ENCODE data around the gene NEURL1B.

DNA sequence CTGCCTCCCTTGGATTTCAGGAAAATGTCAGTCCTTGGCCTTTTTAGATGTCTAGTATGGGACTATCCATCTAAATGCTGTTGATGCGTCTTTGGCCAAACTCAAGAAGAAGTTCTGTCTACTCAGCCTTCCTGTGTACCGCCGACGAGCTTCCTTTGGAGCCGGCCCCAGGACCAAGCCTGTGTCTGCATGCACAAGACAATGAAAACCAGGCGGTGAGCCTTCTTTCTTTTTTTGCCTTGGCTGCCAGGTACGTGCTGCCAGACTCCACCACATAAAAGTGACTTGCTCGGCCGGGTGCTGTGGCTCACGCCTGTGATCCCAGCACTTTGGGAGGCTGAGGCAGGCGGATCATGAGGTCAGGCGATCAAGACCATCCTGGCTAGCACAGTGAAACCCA lies 6.0 kb upstream of the NEURL1B start:
- no peak for TF ChIP-seq TAF1 (IDR thresholded peaks at IDR 0.05; ENCODE audit: borderline replicate concordance, low read depth, low read length)
- no peak for TF ChIP-seq POLR2A (IDR thresholded peaks at IDR 0.05; ENCODE audit: low read depth, low read length)

All from GM12892 (cell line).